Activated CD4-positive, alpha-beta T cell treated with anti-CD3 and anti-CD28 coated beads for 24 hours (primary cell): ENCODE data around the gene BCOR.

Experiments
- DNase-seq, 2 donors: peaks; one replicate each; pipeline ENCODE4 v3.0.0-alpha.2; 2020; ENCODE audit warnings: low read depth in 2 of 2

The BCOR gene

GRCh38 chrX:40098264-40099054, 701 bp upstream of the BCOR start:
- no peak for DNase-seq

GRCh38 chrX:40097141-40097503, 636 bp downstream of the BCOR start:
- no peak for DNase-seq

- no peak for DNase-seq
Observed at GRCh38 chrX:40096395-40097091, 1.2 kb downstream of the BCOR start.

DNA sequence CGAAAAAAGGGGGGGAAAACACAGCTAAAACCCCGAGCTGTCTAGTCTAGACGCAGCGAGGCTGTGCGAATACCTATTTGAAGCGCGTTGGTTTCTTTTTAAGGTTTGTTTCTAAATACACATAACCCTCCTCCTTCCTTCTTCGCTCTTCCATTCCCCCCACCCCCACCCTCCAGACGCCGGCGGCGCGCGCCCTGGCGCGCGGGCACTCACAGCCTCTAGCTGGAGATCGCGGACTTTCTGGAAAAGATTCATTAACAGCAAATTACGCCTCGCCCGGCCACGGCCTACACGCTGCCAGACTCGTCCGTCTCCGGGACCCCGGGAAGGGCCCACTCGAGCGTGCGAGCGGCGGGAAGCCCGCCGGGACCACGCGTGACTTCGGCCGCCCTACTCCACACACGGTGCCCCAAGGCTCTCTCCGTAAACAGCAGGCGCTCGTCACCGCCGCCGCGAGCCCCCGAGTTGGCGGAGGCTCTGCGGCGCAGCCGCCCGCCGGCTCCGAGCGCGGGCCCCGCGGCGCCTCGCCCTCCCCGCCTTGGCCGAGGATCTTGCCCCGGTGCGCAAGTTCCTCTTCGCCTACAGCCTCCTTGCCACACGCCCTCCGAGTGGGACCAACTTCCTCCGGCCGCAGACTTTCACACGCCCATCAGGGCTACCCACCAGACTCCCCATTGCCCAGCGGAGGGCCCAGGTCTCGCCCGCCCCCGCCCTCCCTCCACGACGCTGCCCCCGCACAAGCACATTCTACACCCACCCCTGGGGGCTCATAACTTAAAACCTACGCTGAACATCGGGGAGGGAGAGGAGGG, 2.0 kb downstream of the BCOR start:
- no peak for DNase-seq

DNA sequence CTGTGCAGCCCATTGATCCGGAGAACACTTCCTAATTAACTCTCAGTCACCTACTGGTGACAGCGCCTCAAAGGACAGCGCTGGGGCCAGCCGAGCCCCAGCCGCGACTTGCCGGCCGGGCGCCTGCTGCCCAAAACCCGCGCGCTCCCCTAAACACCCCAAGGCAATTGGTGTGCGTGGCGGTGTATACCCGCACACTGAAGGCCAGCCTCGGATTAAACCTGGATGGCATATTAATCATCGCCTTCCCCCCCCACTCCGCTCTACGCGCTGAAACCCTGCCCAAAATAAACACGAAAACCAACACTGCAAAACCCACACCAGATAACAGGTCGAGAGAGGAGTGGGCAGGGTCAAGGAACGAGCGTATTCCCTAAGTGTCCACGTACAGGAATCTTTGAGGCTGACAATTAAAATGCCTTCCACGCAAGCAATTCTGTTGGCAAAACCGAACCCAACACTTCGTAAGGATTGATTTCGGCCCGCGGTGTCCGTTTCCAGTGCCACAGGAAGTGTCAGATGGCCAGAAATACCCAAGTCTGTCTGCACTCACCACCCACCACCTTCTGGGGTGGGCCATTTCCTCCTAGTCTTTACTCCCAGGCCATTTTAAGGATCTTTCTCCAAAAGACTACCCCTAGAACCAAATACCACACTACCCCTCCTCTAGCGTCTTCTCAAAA, 2.7 kb downstream of the BCOR start:
- DNase-seq: no peak

DNA sequence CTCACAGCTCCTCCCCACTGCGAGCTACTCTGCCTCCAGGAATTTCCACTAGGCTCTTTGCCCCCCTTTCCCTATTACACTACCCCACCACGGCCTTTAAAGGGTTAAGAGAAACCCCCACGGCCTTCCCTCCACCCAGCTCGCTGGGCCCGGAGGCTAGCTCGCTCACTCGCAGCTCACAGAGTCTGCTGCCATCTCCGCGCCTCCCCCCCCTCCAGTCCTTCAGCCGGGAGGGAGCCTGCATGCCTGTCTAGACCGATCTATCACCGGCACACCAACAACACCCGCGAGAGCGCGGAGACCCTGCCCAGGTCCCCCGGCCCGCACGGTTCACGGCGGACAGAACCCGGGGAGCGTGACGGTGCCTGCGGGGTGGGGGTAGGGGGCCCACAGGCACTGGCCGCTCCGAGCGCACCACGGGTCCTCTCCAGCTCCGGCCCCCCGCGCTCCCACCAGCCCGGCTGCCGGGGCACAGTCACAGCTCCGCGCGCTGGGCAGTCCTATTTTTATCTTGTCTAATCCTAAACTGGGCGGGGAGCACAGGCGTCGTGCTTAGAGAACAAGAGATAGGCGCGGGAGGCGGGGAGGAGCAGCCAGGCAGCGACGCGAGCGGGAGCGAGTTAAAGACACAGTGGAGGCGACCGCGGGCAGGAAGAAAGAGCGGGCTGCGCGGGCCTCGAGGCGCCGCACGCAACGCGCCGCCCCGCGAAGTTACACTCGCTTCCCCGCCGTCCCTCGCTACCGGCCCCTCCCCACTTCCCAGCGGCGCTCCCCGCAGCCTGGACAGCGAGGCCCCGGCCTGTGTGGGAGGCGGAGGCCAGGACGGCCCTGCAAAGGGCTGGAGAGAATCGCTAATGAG, 3.5 kb downstream of the BCOR start:
- no peak for DNase-seq

- no peak for DNase-seq
Observed at GRCh38 chrX:40093586-40093985, 4.2 kb downstream of the BCOR start.

DNA sequence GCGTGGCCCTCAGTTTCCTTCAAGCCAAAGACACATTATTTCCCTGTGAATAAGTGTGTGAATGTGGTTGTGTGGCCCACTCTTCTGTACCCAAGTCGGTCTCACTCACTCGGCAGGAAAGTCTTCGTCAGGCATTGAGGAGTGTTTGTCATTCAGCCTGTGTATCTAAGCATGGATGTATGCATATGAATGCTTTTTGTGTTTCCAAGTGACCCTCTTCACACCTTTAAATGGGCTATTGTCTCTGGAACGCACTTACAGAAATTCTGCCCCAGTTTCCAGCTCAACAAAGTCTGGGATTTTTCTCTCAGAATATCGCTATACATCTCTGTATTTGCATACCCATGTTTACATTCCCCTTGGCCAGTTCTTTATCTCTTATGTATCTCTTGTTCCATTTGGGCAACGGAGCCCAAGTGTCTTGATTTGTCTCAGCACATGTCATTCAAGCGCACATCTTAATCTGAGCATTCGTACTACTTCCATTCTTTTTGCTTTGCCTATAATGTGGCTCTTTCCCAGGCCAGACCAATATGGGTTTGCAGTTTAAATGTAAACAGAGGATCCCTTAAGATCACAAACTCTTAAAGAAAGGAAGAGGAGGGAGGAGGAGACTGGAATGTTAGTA, 4.8 kb downstream of the BCOR start:
- no peak for DNase-seq

DNA sequence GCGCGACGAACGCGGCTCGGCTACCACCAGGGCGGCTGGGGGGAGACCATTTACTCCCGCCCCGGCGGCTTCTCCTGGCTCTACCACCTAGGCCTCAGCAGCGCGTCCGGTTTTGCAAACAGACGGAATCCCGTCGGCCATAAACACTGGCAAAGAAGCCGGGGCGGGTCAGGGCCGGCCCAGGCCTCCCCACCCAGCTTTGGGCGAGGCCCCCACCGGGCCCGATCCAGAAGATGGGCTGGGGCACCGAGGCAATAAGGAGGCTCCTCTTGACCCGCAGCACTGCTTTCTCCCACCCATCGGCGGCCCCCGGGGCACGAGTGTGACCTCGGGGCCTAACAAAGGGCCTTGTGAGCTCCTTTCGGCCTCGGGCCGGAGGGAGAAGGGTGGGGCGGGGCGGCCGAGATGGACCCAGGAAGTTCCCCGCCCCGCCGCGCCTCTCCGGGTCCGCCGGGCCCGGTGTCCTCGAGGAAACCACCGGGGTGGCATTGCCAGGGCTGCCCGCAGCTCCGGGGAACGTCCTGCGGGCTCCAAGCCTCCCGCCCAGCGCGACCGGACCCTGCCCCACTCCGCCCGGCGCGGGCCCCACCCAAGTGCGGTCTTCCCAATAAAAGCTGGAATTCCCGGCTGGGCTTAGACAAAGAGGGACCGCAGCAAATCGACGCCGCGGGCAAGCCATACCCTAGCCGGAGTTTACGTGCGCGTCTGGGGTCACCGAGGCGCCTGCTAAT, 5.9 kb downstream of the BCOR start:
- DNase-seq: no peak

DNA sequence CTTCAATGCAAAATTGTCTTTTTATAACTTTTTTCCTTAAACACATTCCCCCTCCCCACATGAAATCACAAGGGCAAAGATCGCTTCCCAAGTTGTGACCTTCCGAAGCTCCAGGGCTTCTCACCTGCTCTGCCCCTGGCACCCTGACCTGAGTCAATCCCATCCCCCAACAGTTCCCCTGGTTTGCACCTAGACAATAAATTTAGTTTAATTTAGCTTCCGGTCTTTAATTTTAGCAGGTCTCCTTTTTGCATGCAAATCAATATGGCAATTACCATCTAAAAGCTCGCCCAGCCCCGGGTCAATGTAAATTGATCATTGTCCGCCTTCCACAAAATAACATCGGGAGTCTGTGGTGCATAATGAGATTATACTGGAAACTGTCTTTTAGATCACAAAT, 6.8 kb downstream of the BCOR start:
- DNase-seq: no peak

GRCh38 chrX:40090050-40090804, 7.5 kb downstream of the BCOR start:
- no peak for DNase-seq

DNA sequence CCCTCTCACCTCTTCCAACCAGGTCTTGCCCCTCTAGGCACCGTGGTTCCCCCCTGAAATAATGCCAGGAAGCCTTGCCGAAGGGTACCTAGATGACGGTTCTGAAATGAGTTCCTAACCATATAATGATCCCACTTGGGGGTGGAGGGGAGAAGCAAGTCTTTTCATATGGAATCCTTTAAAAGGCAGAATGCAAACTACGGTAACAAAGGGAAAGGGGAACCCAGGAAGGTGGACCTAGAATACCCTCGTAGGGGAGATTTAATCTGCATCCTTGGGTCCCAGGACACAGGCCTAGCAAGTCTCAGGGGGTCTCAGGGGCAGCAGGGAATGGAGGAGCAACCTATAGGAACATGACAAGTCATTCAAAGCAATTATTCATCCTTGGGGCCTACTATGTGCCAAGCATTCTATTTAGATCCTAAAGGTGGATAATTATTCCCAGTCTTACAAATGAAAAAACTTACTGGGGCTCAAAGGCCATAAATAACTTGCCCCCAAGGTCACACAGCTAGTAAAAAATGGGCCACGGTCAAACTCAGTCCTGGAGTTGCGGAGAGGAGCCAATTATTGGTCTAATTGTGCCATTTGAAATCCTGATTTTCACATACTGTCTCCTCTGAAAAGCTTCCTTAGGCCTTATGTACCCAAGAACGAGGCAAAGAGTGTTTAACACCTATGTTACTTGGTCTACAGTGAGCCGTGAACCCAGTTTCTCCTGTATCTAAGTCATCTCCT, 8.8 kb downstream of the BCOR start:
- DNase-seq: no peak

DNA sequence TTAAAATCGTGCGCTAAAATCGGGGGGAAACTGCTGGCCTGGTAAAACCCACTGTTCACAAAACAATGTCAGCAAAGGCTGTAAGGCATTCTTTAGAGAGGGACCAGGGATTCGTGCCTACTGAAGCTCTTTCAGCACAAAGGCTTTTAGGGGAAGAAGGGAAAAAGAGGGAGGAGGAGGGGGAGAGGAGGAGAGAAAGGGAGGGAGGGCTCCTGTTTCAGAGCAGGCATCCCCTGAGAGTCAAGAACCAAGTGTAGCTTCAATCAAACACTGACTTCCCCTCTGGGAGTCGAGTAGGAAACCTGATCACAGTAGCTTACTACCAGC, 9.5 kb downstream of the BCOR start:
- DNase-seq: no peak

DNA sequence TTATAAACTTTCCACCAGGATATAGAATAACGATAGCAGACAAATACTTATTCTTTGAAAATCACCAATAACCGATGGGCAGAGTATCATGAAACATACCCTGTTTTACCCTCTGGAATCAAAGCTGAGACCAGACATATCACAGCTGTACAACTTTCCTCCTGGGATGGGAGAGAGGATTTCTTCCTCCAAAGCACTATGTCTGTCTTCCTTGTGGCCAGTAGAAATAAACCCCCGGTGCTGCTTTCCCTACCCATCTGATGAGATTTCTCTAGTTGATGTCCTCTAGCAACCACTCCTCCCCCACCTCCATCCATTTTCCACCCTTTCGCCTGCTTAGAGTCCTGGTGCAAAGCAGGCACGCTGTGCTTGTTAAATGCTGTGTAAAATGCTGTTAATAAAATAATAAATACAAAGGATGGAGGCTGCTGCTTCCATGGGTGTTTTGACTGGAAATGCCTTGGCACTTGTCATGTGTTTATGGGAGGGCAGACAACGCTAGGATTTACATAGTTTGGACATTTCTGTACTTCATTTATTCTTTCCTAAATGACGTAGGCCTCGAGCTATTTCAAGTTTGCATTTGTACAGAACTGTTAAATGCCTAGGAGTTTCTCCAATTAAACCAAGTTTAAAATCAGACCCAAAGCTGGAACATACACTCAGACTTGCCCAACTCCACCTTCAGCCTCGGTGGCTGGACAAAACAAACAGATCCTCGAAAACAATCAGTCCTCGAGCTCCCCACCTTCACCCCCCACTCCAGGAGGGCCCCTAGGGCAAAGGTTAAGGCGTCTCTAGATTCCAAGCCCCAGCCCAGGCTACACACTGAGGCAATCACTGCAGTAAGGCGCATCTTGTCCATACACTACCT, 10.1 kb downstream of the BCOR start:
- no peak for DNase-seq

DNA sequence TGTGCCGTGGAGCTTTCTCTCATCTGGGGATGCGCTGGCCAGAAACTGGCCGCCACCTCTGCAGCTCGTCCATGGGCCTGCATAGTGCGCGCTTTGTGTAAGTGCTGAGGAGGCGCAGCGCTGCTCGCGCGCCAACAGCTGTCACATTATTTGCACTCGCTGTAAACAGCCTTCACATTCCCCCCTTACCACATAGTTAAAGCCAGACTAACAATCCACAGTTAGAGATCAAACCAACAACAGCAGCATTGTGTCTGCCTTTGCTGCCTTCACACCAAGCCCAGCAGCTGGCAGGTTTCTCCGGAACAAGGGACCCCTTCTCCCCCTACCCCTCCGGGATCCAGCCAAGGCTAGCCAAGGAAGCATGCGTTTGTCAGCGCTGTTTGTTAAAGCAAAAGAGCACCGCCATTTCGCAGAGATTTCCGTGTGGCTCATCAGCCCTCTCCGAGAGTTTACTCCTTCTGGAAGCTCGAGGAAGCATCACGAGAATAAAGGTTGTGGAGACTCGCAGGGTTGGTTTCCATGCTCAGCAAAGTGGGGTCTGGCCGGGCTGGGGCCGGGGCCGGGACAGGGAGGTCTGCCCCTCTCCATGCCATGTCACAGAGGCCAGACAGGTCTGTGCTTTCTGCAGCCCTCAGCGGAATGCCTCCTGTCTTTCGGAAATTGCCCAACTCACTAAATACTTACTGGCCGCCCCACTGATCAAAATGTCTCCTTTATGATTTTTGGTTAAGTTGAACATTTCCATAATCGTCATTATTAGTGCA, 11.0 kb downstream of the BCOR start:
- no peak for DNase-seq

DNA sequence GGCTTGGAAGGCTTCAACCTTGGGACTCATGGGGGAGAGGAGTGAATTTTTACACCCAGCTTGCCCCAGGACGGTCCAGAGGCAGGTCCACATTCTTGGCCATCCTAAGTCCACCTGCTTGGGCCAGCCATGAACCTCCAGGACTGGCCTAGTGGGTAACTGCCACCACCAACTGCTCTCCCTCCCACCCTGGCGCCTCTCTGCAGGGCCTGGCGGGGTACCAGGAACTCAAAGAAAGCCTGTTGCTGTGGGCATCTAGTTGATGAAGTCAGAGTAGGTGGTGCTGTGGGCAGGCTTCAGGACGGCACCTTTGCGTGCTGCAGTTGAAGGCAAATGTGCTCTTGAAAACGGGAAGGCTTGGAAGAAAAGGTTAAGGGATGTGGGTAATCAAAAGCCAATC, 12.0 kb downstream of the BCOR start:
- DNase-seq: no peak

DNA sequence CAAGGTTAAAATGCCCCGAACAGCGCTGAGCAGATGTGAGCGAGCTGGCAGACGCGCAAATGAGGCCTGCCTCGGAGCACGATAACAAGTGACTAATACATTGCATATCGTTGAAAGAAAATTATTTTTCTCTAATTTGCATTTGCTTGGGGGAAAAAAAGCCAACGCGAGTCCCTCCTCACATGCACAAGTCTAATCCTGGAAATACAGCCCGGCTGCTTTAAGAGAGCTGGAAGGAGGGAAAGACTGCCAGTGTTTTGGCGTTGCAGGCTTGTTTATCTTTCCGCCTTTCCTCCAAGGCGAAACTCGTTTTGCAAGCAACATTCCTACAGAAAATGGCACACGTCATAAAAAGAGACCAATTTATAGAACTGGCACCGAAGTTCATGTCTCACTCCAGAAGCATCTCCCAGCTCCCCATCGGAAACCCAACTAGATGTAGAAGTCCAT, 12.6 kb downstream of the BCOR start:
- DNase-seq: no peak
